ENCODE measurements around the gene WDR54.

The WDR54 gene

GRCh38 chr2:74426181-74426758 lies 4.7 kb downstream of the WDR54 start:
- DNase-seq (ENCODE audit: low read depth) = no peak
- TF ChIP-seq, protein P1, sequence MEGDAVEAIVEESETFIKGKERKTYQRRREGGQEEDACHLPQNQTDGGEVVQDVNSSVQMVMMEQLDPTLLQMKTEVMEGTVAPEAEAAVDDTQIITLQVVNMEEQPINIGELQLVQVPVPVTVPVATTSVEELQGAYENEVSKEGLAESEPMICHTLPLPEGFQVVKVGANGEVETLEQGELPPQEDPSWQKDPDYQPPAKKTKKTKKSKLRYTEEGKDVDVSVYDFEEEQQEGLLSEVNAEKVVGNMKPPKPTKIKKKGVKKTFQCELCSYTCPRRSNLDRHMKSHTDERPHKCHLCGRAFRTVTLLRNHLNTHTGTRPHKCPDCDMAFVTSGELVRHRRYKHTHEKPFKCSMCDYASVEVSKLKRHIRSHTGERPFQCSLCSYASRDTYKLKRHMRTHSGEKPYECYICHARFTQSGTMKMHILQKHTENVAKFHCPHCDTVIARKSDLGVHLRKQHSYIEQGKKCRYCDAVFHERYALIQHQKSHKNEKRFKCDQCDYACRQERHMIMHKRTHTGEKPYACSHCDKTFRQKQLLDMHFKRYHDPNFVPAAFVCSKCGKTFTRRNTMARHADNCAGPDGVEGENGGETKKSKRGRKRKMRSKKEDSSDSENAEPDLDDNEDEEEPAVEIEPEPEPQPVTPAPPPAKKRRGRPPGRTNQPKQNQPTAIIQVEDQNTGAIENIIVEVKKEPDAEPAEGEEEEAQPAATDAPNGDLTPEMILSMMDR (IDR thresholded peaks at IDR 0.05; ENCODE audit: control insufficient read depth, extremely low read depth, insufficient read depth) = no peak
- no peak overlapping the region for H3K4me3 ChIP-seq (ENCODE audit: low read depth, low read length)

GRCh38 chr2:74427551-74427950 lies 6.0 kb downstream of the WDR54 start:
- H3K4me3 ChIP-seq (ENCODE audit: low read depth, low read length) = no peak overlapping the region
- no peak for DNase-seq (ENCODE audit: low read depth)
- TF ChIP-seq, protein P1 (IDR thresholded peaks at IDR 0.05; ENCODE audit: control insufficient read depth, extremely low read depth, insufficient read depth) = no peak

DNA sequence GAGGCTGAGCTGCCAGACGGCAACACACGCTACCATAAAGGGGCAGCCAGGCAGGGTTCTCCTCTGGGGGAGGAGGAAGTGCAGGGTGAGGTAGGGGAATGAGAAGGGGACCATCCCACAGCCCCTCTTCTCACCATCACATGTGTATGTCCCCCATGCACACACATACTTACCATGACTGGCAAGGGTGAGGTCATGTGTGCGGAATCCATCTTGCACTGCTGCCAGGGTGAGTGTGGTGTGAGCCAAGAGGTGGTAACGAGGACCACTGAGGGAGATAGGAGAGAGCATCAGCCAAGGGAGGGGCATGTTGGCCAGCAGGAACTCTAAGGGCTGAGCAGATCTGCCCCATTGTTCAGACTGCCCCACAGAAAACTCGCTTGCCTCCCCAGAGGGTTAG lies 7.1 kb downstream of the WDR54 start:
- no peak for DNase-seq (ENCODE audit: low read depth)
- H3K4me3 ChIP-seq (ENCODE audit: low read depth, low read length) = no peak overlapping the region
- TF ChIP-seq, protein P1 (IDR thresholded peaks at IDR 0.05; ENCODE audit: control insufficient read depth, extremely low read depth, insufficient read depth) = no peak

DNA sequence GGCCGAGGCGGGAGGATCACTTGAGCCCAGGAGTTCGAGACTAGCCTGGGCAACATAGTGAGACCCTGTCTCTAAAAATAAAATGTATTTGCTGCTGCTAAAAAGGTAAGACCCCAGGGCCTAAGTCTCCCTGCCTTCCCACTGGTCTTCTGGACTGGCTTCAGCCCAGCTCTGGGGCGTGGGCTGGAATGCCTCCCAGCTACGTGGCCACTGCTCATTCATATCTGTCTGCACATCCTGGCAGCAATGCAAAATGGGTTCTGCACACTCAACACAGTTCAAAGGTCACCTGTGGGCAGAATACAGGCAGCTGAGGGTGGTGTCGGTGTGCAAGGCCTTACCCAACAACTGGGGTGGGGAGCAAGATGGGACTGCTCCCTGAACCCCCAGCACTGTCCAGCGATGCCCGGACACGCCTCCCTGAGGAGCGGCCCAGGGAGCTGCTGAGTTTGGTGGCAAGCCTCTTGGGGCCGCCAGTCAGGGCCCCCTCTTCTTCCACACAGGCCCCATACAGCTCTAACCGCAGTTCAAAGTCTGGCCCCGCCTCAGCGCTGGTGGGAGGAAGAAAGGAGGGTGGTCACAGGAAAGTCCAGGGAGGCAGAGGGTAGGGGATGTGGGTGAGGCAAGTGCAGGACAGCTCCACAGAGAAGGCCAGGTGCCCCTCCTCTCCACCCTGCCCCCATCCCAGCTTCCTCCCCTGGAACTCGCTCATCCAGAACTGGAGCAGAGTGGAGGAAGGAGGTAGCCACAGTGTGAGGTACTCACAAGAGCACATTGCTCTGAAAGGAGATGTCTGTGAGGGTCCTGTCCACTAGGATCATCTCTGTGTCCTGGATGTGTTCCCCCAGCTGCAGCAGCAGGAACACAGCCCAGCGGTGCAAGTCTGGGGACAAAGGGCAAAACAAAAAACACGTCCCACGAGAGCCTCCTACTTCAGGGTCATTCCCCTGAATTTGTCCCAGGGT lies 8.2 kb downstream of the WDR54 start:
- TF ChIP-seq, protein P1 (IDR thresholded peaks at IDR 0.05; ENCODE audit: control insufficient read depth, extremely low read depth, insufficient read depth) = no peak
- DNase-seq (ENCODE audit: low read depth) = no peak

GRCh38 chr2:74430502-74430901 lies 9.0 kb downstream of the WDR54 start:
- TF ChIP-seq, protein P1 (IDR thresholded peaks at IDR 0.05; ENCODE audit: control insufficient read depth, extremely low read depth, insufficient read depth) = no peak
- H3K4me3 ChIP-seq (ENCODE audit: low read depth, low read length) = no peak overlapping the region
- no peak for DNase-seq (ENCODE audit: low read depth)

More for the DNA sequence above, 8.2 kb downstream of the WDR54 start:
- H3K4me3 ChIP-seq (ENCODE audit: low read depth, low read length) = no peak overlapping the region

- TF ChIP-seq, protein P1 (IDR thresholded peaks at IDR 0.05; ENCODE audit: control insufficient read depth, extremely low read depth, insufficient read depth) = no peak
- no peak overlapping the region for H3K4me3 ChIP-seq (ENCODE audit: low read depth, low read length)
Measured at GRCh38 chr2:74436111-74436805, 14.7 kb downstream of the WDR54 start.

More at GRCh38 chr2:74436111-74436805, 14.7 kb downstream of the WDR54 start:
- no peak for DNase-seq (ENCODE audit: low read depth)
